Mesendoderm (in vitro differentiated cells): ENCODE data around the gene ST6GAL2.

Experiments used
- DNase-seq: peaks from one replicate; pipeline ENCODE4 v3.0.0; 2013
- H2AK5ac ChIP-seq: 2 replicates; pipeline ENCODE4 v1.6.1; 2013; ENCODE audit warnings: low read length, inconsistent platforms
- H2BK120ac ChIP-seq: 2 replicates; pipeline ENCODE4 v1.6.1; 2013; ENCODE audit warnings: low read depth, mild to moderate bottlenecking, low read length, moderate library complexity, mixed read lengths
- H2BK15ac ChIP-seq: replicated peaks from 2 replicates; pipeline ENCODE4 v1.6.1; 2013; ENCODE audit warnings: low read depth, mild to moderate bottlenecking, moderate library complexity
- H2BK5ac ChIP-seq: 2 replicates; pipeline ENCODE4 v1.6.1; 2013; ENCODE audit warnings: low read length, inconsistent platforms
- H3K18ac ChIP-seq: 2 replicates; pipeline ENCODE4 v1.6.1; 2013; ENCODE audit warnings: mild to moderate bottlenecking, low read length, mixed read lengths
- H3K23ac ChIP-seq: one replicate; pipeline ENCODE4 v1.6.1; 2013; ENCODE audit warnings: low read length
- H3K27ac ChIP-seq: 2 replicates; pipeline ENCODE4 v1.5.1; 2013; ENCODE audit warnings: low read depth, mild to moderate bottlenecking, inconsistent platforms, low read length, moderate library complexity
- H3K27me3 ChIP-seq: 2 replicates; pipeline ENCODE4 v1.6.1; 2013; ENCODE audit warnings: low read length, control low read depth, mild to moderate bottlenecking, inconsistent platforms; ENCODE audit not compliant: insufficient read depth, poor library complexity
- H3K36me3 ChIP-seq: 2 replicates; pipeline ENCODE4 v1.6.1; 2013; ENCODE audit warnings: low read length, inconsistent platforms; ENCODE audit not compliant: control insufficient read depth, insufficient read depth
- H3K4ac ChIP-seq: one replicate; pipeline ENCODE4 v1.6.1; 2013; ENCODE audit warnings: low read depth, mild to moderate bottlenecking, low read length, moderate library complexity
- H3K4me1 ChIP-seq: 2 replicates; pipeline ENCODE4 v1.6.1; 2013; ENCODE audit warnings: low read depth, low read length, inconsistent platforms; ENCODE audit not compliant: control insufficient read depth
- H3K4me2 ChIP-seq: 2 replicates; pipeline ENCODE4 v1.6.1; 2013; ENCODE audit warnings: low read length
- H3K4me3 ChIP-seq: 2 replicates; pipeline ENCODE4 v1.5.1; 2013; ENCODE audit warnings: mild to moderate bottlenecking, low read length
- H3K56ac ChIP-seq: one replicate; pipeline ENCODE4 v1.6.1; 2013; ENCODE audit warnings: low read length
- H3K79me1 ChIP-seq: 2 replicates; pipeline ENCODE4 v1.6.1; 2013; ENCODE audit warnings: low read length, inconsistent platforms
- H3K79me2 ChIP-seq: 2 replicates; pipeline ENCODE4 v1.6.1; 2013; ENCODE audit warnings: mild to moderate bottlenecking, low read length; ENCODE audit not compliant: control insufficient read depth, insufficient read depth
- H3K9ac ChIP-seq: 2 replicates; pipeline ENCODE4 v1.6.1; 2013; ENCODE audit warnings: low read length, inconsistent platforms
- H4K5ac ChIP-seq: one replicate; pipeline ENCODE4 v1.6.1; 2013; ENCODE audit warnings: low read length
- H4K8ac ChIP-seq: one replicate; pipeline ENCODE4 v1.6.1; 2013; ENCODE audit warnings: low read depth, mild to moderate bottlenecking, control low read depth, low read length, moderate library complexity
- WGBS: extraction: QIAGEN DNeasy Blood & Tissue Kit; methylation state at CpG from one replicate; pipeline ENCODE4 v1.1.7; 2013; ENCODE audit warnings: low lambda C conversion rate, missing lambda C conversion rate; ENCODE audit not compliant: insufficient coverage; ENCODE audit errors: extremely low coverage; 5-methylcytosine and 5-hydroxymethylcytosine counted together

ST6GAL2 gene

GRCh38 chr2:106831816-106832569 lies 54.0 kb downstream of the ST6GAL2 start:
- H3K9ac ChIP-seq, result no peak overlapping the region
- no peak overlapping the region for H3K4me2 ChIP-seq
- H4K8ac ChIP-seq, result no peak overlapping the region
- no peak overlapping the region for H3K23ac ChIP-seq
- no peaks in the 10 kb centered on the region for H3K79me1 ChIP-seq
- no peak overlapping the region for H2AK5ac ChIP-seq
- no peak overlapping the region for H3K18ac ChIP-seq
- H3K4me1 ChIP-seq, result no peaks in the 10 kb centered on the region
- H3K4ac ChIP-seq, result no peak overlapping the region
- no peak overlapping the region for H4K5ac ChIP-seq
- DNase-seq, result no peak
- H3K27me3 ChIP-seq, result no peaks in the 10 kb centered on the region
- no peak overlapping the region for H3K56ac ChIP-seq
- no peak overlapping the region for H3K27ac ChIP-seq
- H2BK120ac ChIP-seq, result no peak overlapping the region
- no peaks in the 10 kb centered on the region for H3K36me3 ChIP-seq
- no peak overlapping the region for H3K4me3 ChIP-seq
- H2BK5ac ChIP-seq, result no peak overlapping the region
- H3K79me2 ChIP-seq, result no peaks in the 10 kb centered on the region
- no CpG with 5 or more reads among the region's 6 CpGs for WGBS
- H2BK15ac ChIP-seq, result no peak overlapping the region

GRCh38 chr2:106831241-106831640 lies 54.7 kb downstream of the ST6GAL2 start:
- no peak overlapping the region for H2BK15ac ChIP-seq
- no peak overlapping the region for H2BK5ac ChIP-seq
- no peak overlapping the region for H3K9ac ChIP-seq
- no peak overlapping the region for H3K56ac ChIP-seq
- H3K4me1 ChIP-seq, result no peaks in the 10 kb centered on the region
- no peak overlapping the region for H3K18ac ChIP-seq
- H3K27me3 ChIP-seq, result no peaks in the 10 kb centered on the region
- H3K4me3 ChIP-seq, result no peak overlapping the region
- no peak overlapping the region for H3K4ac ChIP-seq
- H2AK5ac ChIP-seq, result no peak overlapping the region
- no CpG with 5 or more reads among the region's 3 CpGs for WGBS
- H4K8ac ChIP-seq, result no peak overlapping the region
- H2BK120ac ChIP-seq, result no peak overlapping the region
- H3K79me2 ChIP-seq, result no peaks in the 10 kb centered on the region
- H3K27ac ChIP-seq, result no peak overlapping the region
- H4K5ac ChIP-seq, result no peak overlapping the region
- H3K23ac ChIP-seq, result no peak overlapping the region
- no peak for DNase-seq
- H3K4me2 ChIP-seq, result no peak overlapping the region
- H3K36me3 ChIP-seq, result no peaks in the 10 kb centered on the region
- H3K79me1 ChIP-seq, result no peaks in the 10 kb centered on the region

- Histone ChIP-seq H2AK5ac (no peak overlapping the region), H3K4me3 (no peak overlapping the region), H4K8ac (no peak overlapping the region), H3K18ac (no peak overlapping the region), H2BK5ac (no peak overlapping the region), H3K56ac (no peak overlapping the region), H3K4me1 (no peaks in the 10 kb centered on the region), H3K79me1 (no peaks in the 10 kb centered on the region), H2BK15ac (no peak overlapping the region), H3K27me3 (no peaks in the 10 kb centered on the region), H3K9ac (no peak overlapping the region), H4K5ac (no peak overlapping the region), H3K4me2 (no peak overlapping the region), H3K4ac (no peak overlapping the region), H2BK120ac (no peak overlapping the region), H3K23ac (no peak overlapping the region), H3K36me3 (no peaks in the 10 kb centered on the region), H3K27ac (no peak overlapping the region), H3K79me2 (no peaks in the 10 kb centered on the region)
- no CpG with 5 or more reads among the region's 7 CpGs for WGBS
- no peak for DNase-seq
Measured at GRCh38 chr2:106830191-106830590, 55.8 kb downstream of the ST6GAL2 start.

GRCh38 chr2:106828119-106828518 lies 57.8 kb downstream of the ST6GAL2 start:
- Histone ChIP-seq H3K56ac (no peak overlapping the region), H4K8ac (no peak overlapping the region), H3K4me2 (no peak overlapping the region), H2AK5ac (no peak overlapping the region), H3K79me1 (no peaks in the 10 kb centered on the region), H2BK15ac (no peak overlapping the region), H4K5ac (no peak overlapping the region), H2BK5ac (no peak overlapping the region), H3K4me3 (no peak overlapping the region), H3K18ac (no peak overlapping the region), H3K23ac (no peak overlapping the region), H3K79me2 (no peaks in the 10 kb centered on the region), H2BK120ac (no peak overlapping the region), H3K27me3 (no peaks in the 10 kb centered on the region), H3K27ac (no peak overlapping the region), H3K36me3 (no peaks in the 10 kb centered on the region), H3K4ac (no peak overlapping the region), H3K4me1 (no peaks in the 10 kb centered on the region), H3K9ac (no peak overlapping the region)
- DNase-seq, result no peak

GRCh38 chr2:106827158-106827557 lies 58.8 kb downstream of the ST6GAL2 start:
- Histone ChIP-seq H3K36me3 (no peaks in the 10 kb centered on the region), H3K23ac (no peak overlapping the region), H4K8ac (no peak overlapping the region), H3K27ac (no peak overlapping the region), H3K4ac (no peak overlapping the region), H4K5ac (no peak overlapping the region), H3K79me1 (no peaks in the 10 kb centered on the region), H2BK15ac (no peak overlapping the region), H3K56ac (no peak overlapping the region), H3K18ac (no peak overlapping the region), H2BK120ac (no peak overlapping the region), H3K4me1 (no peaks in the 10 kb centered on the region), H2BK5ac (no peak overlapping the region), H3K79me2 (no peaks in the 10 kb centered on the region), H3K27me3 (no peaks in the 10 kb centered on the region), H2AK5ac (no peak overlapping the region), H3K4me3 (no peak overlapping the region), H3K9ac (no peak overlapping the region), H3K4me2 (no peak overlapping the region)
- no peak for DNase-seq
- WGBS, result no CpG with 5 or more reads among the region's 3 CpGs

- Histone ChIP-seq H3K56ac (no peak overlapping the region), H3K23ac (no peak overlapping the region), H3K27me3 (no peaks in the 10 kb centered on the region), H3K4me2 (no peak overlapping the region), H4K5ac (no peak overlapping the region), H3K4ac (no peak overlapping the region), H3K79me1 (no peaks in the 10 kb centered on the region), H3K79me2 (no peaks in the 10 kb centered on the region), H4K8ac (no peak overlapping the region), H3K4me1 (no peaks in the 10 kb centered on the region), H3K4me3 (no peak overlapping the region), H3K36me3 (no peaks in the 10 kb centered on the region), H2BK15ac (no peak overlapping the region), H3K9ac (no peak overlapping the region), H2AK5ac (no peak overlapping the region), H3K27ac (no peak overlapping the region), H2BK5ac (no peak overlapping the region), H2BK120ac (no peak overlapping the region), H3K18ac (no peak overlapping the region)
- DNase-seq, result no peak
- WGBS, result no CpG with 5 or more reads among the region's 1 CpG
Measured at GRCh38 chr2:106825161-106825560, 60.8 kb downstream of the ST6GAL2 start.
